GM21367 (cell line): ENCODE data around the gene DGCR6L.
"Not testable (repeated sequence)": the region's sequence is repeated elsewhere in the genome, so short reads cannot be mapped to it uniquely, and the experiment has no call there.

Experiments
- ATAC-seq: cut with Tn5 transposase; IDR thresholded peaks from one replicate; pipeline ENCODE4 v1.9.1; 2021; ENCODE audit not compliant: unreplicated experiment

Gene DGCR6L

GRCh38 chr22:20319745-20320658 lies at the start of gene DGCR6L:
Gene DGCR6L (minus strand): TSS chr22:20320060. CDS start chr22:20319988, 72 bp downstream.
- ATAC-seq = peak; percentile 58

GRCh38 chr22:20368875-20369274 lies 49.0 kb upstream of the DGCR6L start:
- not testable (repeated sequence) for ATAC-seq

- ATAC-seq = not testable (repeated sequence)
These were observed 47.0 kb upstream of the DGCR6L start for GRCh38 chr22:20366841-20367240.

- ATAC-seq = not testable (repeated sequence)
These were observed 44.7 kb upstream of the DGCR6L start for GRCh38 chr22:20364335-20365260.

- not testable (repeated sequence) for ATAC-seq
These were observed 42.5 kb upstream of the DGCR6L start for GRCh38 chr22:20362403-20362802.

- not testable (repeated sequence) for ATAC-seq
These were observed 41.9 kb upstream of the DGCR6L start for GRCh38 chr22:20361752-20362229.

GRCh38 chr22:20360866-20361751 lies 41.2 kb upstream of the DGCR6L start:
- not testable (repeated sequence) for ATAC-seq

GRCh38 chr22:20360261-20360660 lies 40.4 kb upstream of the DGCR6L start:
- not testable (repeated sequence) for ATAC-seq

- ATAC-seq = not testable (repeated sequence)
These were observed 38.8 kb upstream of the DGCR6L start for GRCh38 chr22:20358503-20359239.

- not testable (repeated sequence) for ATAC-seq
These were observed 38.1 kb upstream of the DGCR6L start for GRCh38 chr22:20357967-20358366.

GRCh38 chr22:20356906-20357305 lies 37.0 kb upstream of the DGCR6L start:
- not testable (repeated sequence) for ATAC-seq

- ATAC-seq = not testable (repeated sequence)
These were observed 36.2 kb upstream of the DGCR6L start for GRCh38 chr22:20355939-20356636.

- no peak for ATAC-seq
These were observed 34.5 kb upstream of the DGCR6L start for GRCh38 chr22:20354238-20354975.

- not testable (repeated sequence) for ATAC-seq
These were observed 32.7 kb upstream of the DGCR6L start for GRCh38 chr22:20352536-20352935.

GRCh38 chr22:20346553-20346952 lies 26.7 kb upstream of the DGCR6L start:
- not testable (repeated sequence) for ATAC-seq

- not testable (repeated sequence) for ATAC-seq
These were observed 18.4 kb upstream of the DGCR6L start for GRCh38 chr22:20338291-20338690.

GRCh38 chr22:20337807-20338206 lies 17.9 kb upstream of the DGCR6L start:
- not testable (repeated sequence) for ATAC-seq

GRCh38 chr22:20336561-20336960 lies 16.7 kb upstream of the DGCR6L start:
- ATAC-seq = not testable (repeated sequence)
